Hepatocyte (in vitro differentiated cells): ENCODE data around the gene STUB1. TPM values are rescaled to one million over a fixed set of nuclear protein-coding genes. Genes with fewer than 3 reads are reported as not detected.

ENCODE experiments used
- DNase-seq: peaks from one replicate; pipeline ENCODE4 v3.0.0-alpha.2; 2016; ENCODE audit warnings: low spot score
- H2AFZ ChIP-seq: fragments of 200-600 bp; sonication (generic); 2 replicates; pipeline ENCODE4 v1.6.0; 2016; ENCODE audit warnings: antibody characterized with exemption, mild to moderate bottlenecking
- H3K27ac ChIP-seq: fragments of 200-600 bp; sonication (generic); 2 replicates; pipeline ENCODE4 v1.5.1; 2016; ENCODE audit warnings: mild to moderate bottlenecking
- H3K27me3 ChIP-seq: fragments of 200-600 bp; sonication (generic); 2 replicates; pipeline ENCODE4 v1.6.1; 2016
- H3K36me3 ChIP-seq: fragments of 200-600 bp; sonication (generic); replicated peaks from 2 replicates; pipeline ENCODE4 v1.5.1; 2016; ENCODE audit warnings: low read depth; ENCODE audit not compliant: insufficient read depth
- H3K4me1 ChIP-seq: fragments of 200-600 bp; sonication (generic); 2 replicates; pipeline ENCODE4 v1.5.1; 2016; ENCODE audit warnings: mild to moderate bottlenecking, moderate library complexity; ENCODE audit not compliant: insufficient read depth
- H3K4me2 ChIP-seq: fragments of 200-600 bp; sonication (generic); 2 replicates; pipeline ENCODE4 v1.6.0; 2016
- H3K4me3 ChIP-seq: fragments of 200-600 bp; sonication (generic); 2 replicates; pipeline ENCODE4 v1.5.1; 2016; ENCODE audit warnings: mild to moderate bottlenecking
- H3K79me2 ChIP-seq: fragments of 200-600 bp; sonication (generic); 2 replicates; pipeline ENCODE4 v1.6.0; 2017; ENCODE audit warnings: mild to moderate bottlenecking
- H3K9me2 ChIP-seq: fragments of 200-600 bp; sonication (generic); replicated peaks from 2 replicates; pipeline ENCODE4 v1.6.0; 2017; ENCODE audit warnings: mild to moderate bottlenecking; ENCODE audit not compliant: insufficient read depth
- H3K9me3 ChIP-seq: fragments of 200-600 bp; sonication (generic); 2 replicates; pipeline ENCODE4 v1.5.1; 2016; ENCODE audit warnings: low read depth, mild to moderate bottlenecking
- H4K20me1 ChIP-seq: fragments of 200-600 bp; sonication (generic); 2 replicates; pipeline ENCODE4 v1.6.0; 2016; ENCODE audit warnings: mild to moderate bottlenecking; ENCODE audit not compliant: insufficient read depth, poor library complexity, severe bottlenecking
- EZH2 ChIP-seq: fragments of 200-600 bp; sonication (generic); IDR thresholded peaks from 2 replicates; pipeline ENCODE4 v1.6.1; 2016; ENCODE audit warnings: antibody characterized with exemption, mild to moderate bottlenecking, borderline replicate concordance
- EZH2phosphoT487 ChIP-seq: fragments of 200-600 bp; sonication (generic); IDR thresholded peaks from one replicate; pipeline ENCODE4 v1.6.1; 2018; ENCODE audit warnings: antibody characterized with exemption, mild to moderate bottlenecking, low read depth, moderate library complexity; ENCODE audit not compliant: unreplicated experiment, severe bottlenecking
- WGBS: methylation state at CpG from one replicate; pipeline ENCODE4 v1.1.6; 2016; ENCODE audit warnings: low lambda C conversion rate; ENCODE audit errors: missing lambda C conversion rate; 5-methylcytosine and 5-hydroxymethylcytosine counted together
- polyA plus RNA-seq: library from polyadenylated mRNA; unstranded; fragments of >200 nt; fragmentation: Nextera tagmentation; extraction: Ambion mirVana; gene quantifications from 2 replicates; pipeline ENCODE4 v1.2.1, GENCODE V29; 2016
- total RNA-seq: library from RNA; depleted of rRNA; stranded (reverse); fragments of >200 nt; gene quantifications from 2 replicates; pipeline ENCODE4 v1.2.3, GENCODE V29; 2014
- TF ChIP-seq, protein P1 (sequence below): fragments of 200-600 bp; sonication (generic); IDR thresholded peaks from 2 replicates; pipeline ENCODE4 v1.5.1; 2016; ENCODE audit warnings: antibody characterized with exemption, mild to moderate bottlenecking; ENCODE audit not compliant: poor library complexity

The STUB1 gene
- total and polyA plus RNA-seq, 2 experiments from 2014 or later: 116 to 249 TPM

DNA sequence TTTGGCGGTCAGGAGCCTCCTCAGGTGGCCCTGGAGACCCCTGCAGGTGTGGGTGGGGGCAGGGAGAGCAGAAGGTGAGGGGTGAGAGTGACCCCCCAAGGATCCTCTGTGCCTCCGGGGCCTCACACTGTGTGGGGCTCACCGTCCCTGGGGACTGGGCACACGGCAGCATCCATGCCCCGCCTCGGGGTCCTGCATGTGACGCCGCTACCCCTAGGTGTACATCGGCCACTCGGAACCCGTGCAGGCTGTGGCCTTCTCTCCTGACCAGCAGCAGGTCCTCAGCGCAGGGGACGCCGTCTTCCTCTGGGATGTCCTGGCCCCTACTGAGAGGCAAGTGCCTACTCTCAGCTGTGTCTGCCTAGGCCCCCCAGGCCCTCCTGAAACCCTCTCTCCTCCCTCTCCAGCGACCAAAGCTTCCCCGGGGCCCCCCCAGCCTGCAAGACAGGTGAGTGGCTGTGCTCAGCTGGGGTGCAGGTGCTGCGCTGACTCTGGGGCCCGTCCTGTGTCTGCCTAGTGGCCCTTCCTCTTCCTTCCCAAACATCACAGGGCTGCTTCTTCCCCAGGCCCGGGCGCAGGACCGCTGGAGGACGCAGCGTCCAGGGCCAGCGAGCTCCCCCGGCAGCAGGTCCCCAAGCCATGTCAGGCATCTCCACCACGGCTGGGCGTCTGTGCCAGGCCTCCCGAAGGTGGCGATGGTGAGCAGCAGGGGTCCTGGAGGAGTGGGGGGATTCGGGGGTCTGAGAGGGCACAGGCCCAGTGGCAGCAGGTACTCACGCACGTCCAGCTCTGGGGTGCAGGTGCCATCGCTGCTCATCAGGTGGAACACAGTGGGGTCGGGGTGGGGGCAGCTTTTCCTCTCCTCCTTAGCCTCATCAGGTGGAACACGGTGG lies 21.3 kb upstream of the STUB1 start:
- no peaks in the 10 kb centered on the region for H4K20me1 ChIP-seq
- DNase-seq: no peak
- H3K9me2 ChIP-seq: no peaks in the 10 kb centered on the region
- 95% methylated on average over 32 of the region's 35 CpGs for WGBS
- H3K4me1 ChIP-seq: peaks cover 3% of the 10 kb centered on the region
- TF ChIP-seq EZH2 (no peak), EZH2phosphoT487 (no peak)
- TF ChIP-seq, protein P1, sequence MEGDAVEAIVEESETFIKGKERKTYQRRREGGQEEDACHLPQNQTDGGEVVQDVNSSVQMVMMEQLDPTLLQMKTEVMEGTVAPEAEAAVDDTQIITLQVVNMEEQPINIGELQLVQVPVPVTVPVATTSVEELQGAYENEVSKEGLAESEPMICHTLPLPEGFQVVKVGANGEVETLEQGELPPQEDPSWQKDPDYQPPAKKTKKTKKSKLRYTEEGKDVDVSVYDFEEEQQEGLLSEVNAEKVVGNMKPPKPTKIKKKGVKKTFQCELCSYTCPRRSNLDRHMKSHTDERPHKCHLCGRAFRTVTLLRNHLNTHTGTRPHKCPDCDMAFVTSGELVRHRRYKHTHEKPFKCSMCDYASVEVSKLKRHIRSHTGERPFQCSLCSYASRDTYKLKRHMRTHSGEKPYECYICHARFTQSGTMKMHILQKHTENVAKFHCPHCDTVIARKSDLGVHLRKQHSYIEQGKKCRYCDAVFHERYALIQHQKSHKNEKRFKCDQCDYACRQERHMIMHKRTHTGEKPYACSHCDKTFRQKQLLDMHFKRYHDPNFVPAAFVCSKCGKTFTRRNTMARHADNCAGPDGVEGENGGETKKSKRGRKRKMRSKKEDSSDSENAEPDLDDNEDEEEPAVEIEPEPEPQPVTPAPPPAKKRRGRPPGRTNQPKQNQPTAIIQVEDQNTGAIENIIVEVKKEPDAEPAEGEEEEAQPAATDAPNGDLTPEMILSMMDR: no peak
- H3K4me2 ChIP-seq: no peak overlapping the region
- H2AFZ ChIP-seq: no peak overlapping the region
- H3K36me3 ChIP-seq: no peaks in the 10 kb centered on the region
- no peaks in the 10 kb centered on the region for H3K27me3 ChIP-seq
- H3K27ac ChIP-seq: no peak overlapping the region
- no peaks in the 10 kb centered on the region for H3K79me2 ChIP-seq
- H3K9me3 ChIP-seq: no peaks in the 10 kb centered on the region
- no peak overlapping the region for H3K4me3 ChIP-seq

GRCh38 chr16:659618-660017 lies 20.6 kb upstream of the STUB1 start:
- no peak for TF ChIP-seq EZH2
- TF ChIP-seq, protein P1: no peak
- TF ChIP-seq EZH2phosphoT487: no peak
- no peaks in the 10 kb centered on the region for H3K79me2 ChIP-seq
- H3K9me2 ChIP-seq: no peaks in the 10 kb centered on the region
- no peak overlapping the region for H2AFZ ChIP-seq
- peaks cover 3% of the 10 kb centered on the region for H3K4me1 ChIP-seq
- no peaks in the 10 kb centered on the region for H3K36me3 ChIP-seq
- H3K4me3 ChIP-seq: no peak overlapping the region
- DNase-seq: no peak
- no peak overlapping the region for H3K4me2 ChIP-seq
- no peaks in the 10 kb centered on the region for H4K20me1 ChIP-seq
- 88% methylated on average over 14 of the region's 20 CpGs for WGBS
- no peaks in the 10 kb centered on the region for H3K27me3 ChIP-seq
- no peak overlapping the region for H3K27ac ChIP-seq
- no peaks in the 10 kb centered on the region for H3K9me3 ChIP-seq

GRCh38 chr16:660132-660458 lies 20.1 kb upstream of the STUB1 start:
- Histone ChIP-seq H3K27me3 (no peaks in the 10 kb centered on the region), H3K4me1 (peaks cover 3% of the 10 kb centered on the region), H3K9me2 (no peaks in the 10 kb centered on the region), H4K20me1 (no peaks in the 10 kb centered on the region), H3K4me3 (no peak overlapping the region), H2AFZ (no peak overlapping the region), H3K4me2 (no peak overlapping the region), H3K9me3 (no peaks in the 10 kb centered on the region), H3K36me3 (no peaks in the 10 kb centered on the region), H3K79me2 (no peaks in the 10 kb centered on the region), H3K27ac (no peak overlapping the region)
- no peak for DNase-seq
- WGBS: 76% methylated on average over 6 of the region's 6 CpGs
- no peak for TF ChIP-seq EZH2
- TF ChIP-seq EZH2phosphoT487: no peak
- TF ChIP-seq, protein P1: no peak
